Esophagus muscularis mucosa (tissue), 4 donors: ENCODE measurements around the gene GLIS1. TPM values are rescaled to one million over a fixed set of nuclear protein-coding genes. Genes with fewer than 3 reads are reported as not detected.

Experiments used
- DNase-seq: peaks from one replicate; pipeline ENCODE4 v3.0.0-alpha.2; 2017; ENCODE audit errors: extremely low spot score
- H3K27ac ChIP-seq, 4 donors: fragments of 200-600 bp; sonication (generic); replicated peaks in 1 of 4; 1 replicate in 3 of 4; 2 replicates in 1 of 4; pipeline ENCODE4 v1.5.1; 2016 to 2019; ENCODE audit warnings: mild to moderate bottlenecking in 1 of 4
- H3K27me3 ChIP-seq, 4 donors: fragments of 200-600 bp; sonication (generic); one replicate each; pipeline versions ENCODE4 v1.5.1 to v1.6.0; 2016 to 2019
- H3K36me3 ChIP-seq, 4 donors: fragments of 200-600 bp; sonication (generic); one replicate each; pipeline ENCODE4 v1.5.1; 2016 to 2019
- H3K4me1 ChIP-seq, 4 donors: fragments of 200-600 bp; sonication (generic); one replicate each; pipeline ENCODE4 v1.5.1; 2016 to 2019
- H3K4me3 ChIP-seq, 4 donors: fragments of 200-600 bp; sonication (generic); 1 replicate in 2 of 4; 2 replicates in 2 of 4; pipeline ENCODE4 v1.5.1; 2016 to 2019; ENCODE audit warnings: mild to moderate bottlenecking in 4 of 4, moderate library complexity in 1 of 4
- H3K9me3 ChIP-seq, 4 donors: fragments of 200-600 bp; sonication (generic); 1 replicate in 3 of 4; 2 replicates in 1 of 4; pipeline ENCODE4 v1.5.1; 2016 to 2019
- CTCF ChIP-seq, 3 experiments: fragments of 200-600 bp in 2 of 3; fragments of 450-650 bp in 1 of 3; sonication (generic) in 2 of 3; IDR thresholded peaks; one replicate each; pipeline ENCODE4 v1.5.1; 2017 to 2019; ENCODE audit warnings: antibody characterized with exemption in 3 of 3, mild to moderate bottlenecking in 2 of 3, moderate library complexity in 1 of 3
- EP300 ChIP-seq: sonication (generic); formaldehyde crosslinking; IDR thresholded peaks from one replicate; pipeline ENCODE4 v1.6.1; 2017; ENCODE audit warnings: antibody characterized with exemption
- POLR2A ChIP-seq: fragments of 450-650 bp; IDR thresholded peaks from one replicate; pipeline ENCODE4 v1.6.1; 2017; ENCODE audit warnings: antibody characterized with exemption, moderate library complexity, mild to moderate bottlenecking, low read depth
- POLR2AphosphoS5 ChIP-seq, 2 donors: sonication (generic); formaldehyde crosslinking; IDR thresholded peaks; one replicate each; pipeline ENCODE4 v1.6.1; 2017; ENCODE audit warnings: antibody characterized with exemption in 2 of 2
- WGBS: methylation state at CpG from one replicate; pipeline ENCODE4 v1.1.5; 2018; 5-methylcytosine and 5-hydroxymethylcytosine counted together
- intact Hi-C: fragments of 100-400 bp; cut with DNase I; formaldehyde crosslinking; loops from one replicate; pipeline ENCODE4 v1.15.1; 2023
- total RNA-seq, 4 donors: library from RNA; depleted of rRNA; stranded (reverse); fragments of >200 nt; gene quantifications; one replicate each; pipeline versions ENCODE4 v1.1.0 to v1.2.1, GENCODE V29; 2016

Gene GLIS1
- total RNA-seq, 4 donors from 2014 or later: 0.17 to 0.42 TPM; not detected in 2

GRCh38 chr1:53554592-53555305 is 184.2 kb downstream of the GLIS1 start:
- Histone ChIP-seq H3K9me3 (no peaks in the 10 kb centered on the region), H3K4me1 (no peaks in the 10 kb centered on the region), H3K27ac (no peak overlapping the region), H3K27me3 (no peaks in the 10 kb centered on the region), H3K4me3 (no peak overlapping the region), H3K36me3 (no peaks in the 10 kb centered on the region)
- 89% methylated on average over 11 of the region's 11 CpGs for WGBS
- no peak for DNase-seq
- no peak for TF ChIP-seq POLR2AphosphoS5 (IDR thresholded peaks at IDR 0.05)
- TF ChIP-seq POLR2A: no peak
- TF ChIP-seq EP300: no peak
- no peak for TF ChIP-seq CTCF (IDR thresholded peaks at IDR 0.05)
- intact Hi-C loops: no loop called here

- no peak for DNase-seq
- no peaks in the 10 kb centered on the region for H3K4me1 ChIP-seq
- no peak overlapping the region for H3K27ac ChIP-seq
- WGBS: 88% methylated on average over 7 of the region's 8 CpGs
- TF ChIP-seq POLR2AphosphoS5 (IDR thresholded peaks at IDR 0.05) (no peak), EP300 (no peak), CTCF (IDR thresholded peaks at IDR 0.05) (no peak), POLR2A (no peak)
- H3K9me3 ChIP-seq: no peaks in the 10 kb centered on the region
- intact Hi-C loops: no loop called here
- H3K27me3 ChIP-seq: no peaks in the 10 kb centered on the region
- no peak overlapping the region for H3K4me3 ChIP-seq
- H3K36me3 ChIP-seq: no peaks in the 10 kb centered on the region
Observed at GRCh38 chr1:53553734-53554509, 185.0 kb downstream of the GLIS1 start.

- Histone ChIP-seq H3K4me3 (no peak overlapping the region), H3K9me3 (no peaks in the 10 kb centered on the region), H3K27me3 (no peaks in the 10 kb centered on the region), H3K36me3 (no peaks in the 10 kb centered on the region), H3K4me1 (no peaks in the 10 kb centered on the region), H3K27ac (no peak overlapping the region)
- TF ChIP-seq POLR2AphosphoS5 (IDR thresholded peaks at IDR 0.05) (no peak), EP300 (no peak), CTCF (IDR thresholded peaks at IDR 0.05) (no peak), POLR2A (no peak)
- whole genome bisulfite sequencing: 94% methylated on average over 10 of the region's 10 CpGs
- DNase-seq: no peak
- intact Hi-C loops: no loop called here
Observed at GRCh38 chr1:53552981-53553733, 185.8 kb downstream of the GLIS1 start.

GRCh38 chr1:53552146-53552861 is 186.7 kb downstream of the GLIS1 start:
- no peak overlapping the region for H3K4me3 ChIP-seq
- TF ChIP-seq POLR2AphosphoS5 (IDR thresholded peaks at IDR 0.05) (no peak), CTCF (IDR thresholded peaks at IDR 0.05) (no peak), POLR2A (no peak), EP300 (no peak)
- no peak overlapping the region for H3K27ac ChIP-seq
- DNase-seq: no peak
- intact Hi-C loops: no loop called here
- no peaks in the 10 kb centered on the region for H3K36me3 ChIP-seq
- H3K4me1 ChIP-seq: no peaks in the 10 kb centered on the region
- H3K9me3 ChIP-seq: no peaks in the 10 kb centered on the region
- 71% methylated on average over 10 of the region's 10 CpGs for WGBS
- no peaks in the 10 kb centered on the region for H3K27me3 ChIP-seq
